Activated CD8-positive, alpha-beta memory T cell treated with anti-CD3 and anti-CD28 coated beads for 1 hour (primary cell): ENCODE measurements around the gene SEPTIN8.

Source experiments
- DNase-seq, 2 donors: peaks; one replicate each; pipeline ENCODE4 v3.0.0-alpha.2; 2020; ENCODE audit warnings: low read depth in 1 of 2; ENCODE audit errors: extremely low read depth in 1 of 2

SEPTIN8 gene

GRCh38 chr5:132765311-132766019, 11.6 kb downstream of the SEPTIN8 start:
- DNase-seq, result no peak

DNA sequence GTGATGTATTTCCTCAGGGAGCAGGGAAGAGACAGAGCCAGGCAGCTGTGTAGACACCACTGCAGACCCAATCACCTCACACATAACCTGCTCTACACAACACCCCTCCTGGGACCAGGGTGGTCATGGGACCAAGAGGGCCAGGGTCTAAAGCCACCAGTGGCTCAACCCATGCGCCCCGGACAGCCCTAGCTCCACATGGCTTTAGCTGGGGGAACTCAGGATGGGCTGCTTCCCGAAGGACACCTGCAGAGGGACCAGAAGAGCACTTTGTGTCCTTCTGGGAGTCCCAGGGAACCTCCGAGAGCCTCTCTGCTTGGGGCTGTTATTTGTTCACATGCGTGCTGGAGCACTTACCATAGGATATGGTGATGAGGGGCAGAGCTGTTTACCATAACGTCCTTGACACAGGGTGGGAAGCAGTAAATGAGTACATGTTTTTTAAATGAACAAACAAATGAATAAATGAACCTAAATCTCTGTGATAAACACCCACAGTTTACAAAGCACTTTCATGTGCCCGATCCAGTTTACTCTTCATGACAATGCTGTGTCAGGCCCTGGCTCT, 12.3 kb downstream of the SEPTIN8 start:
- no peak for DNase-seq

GRCh38 chr5:132764051-132764450, 13.0 kb downstream of the SEPTIN8 start:
- no peak for DNase-seq

- DNase-seq, result no peak
Observed at GRCh38 chr5:132763181-132764036, 13.6 kb downstream of the SEPTIN8 start.

DNA sequence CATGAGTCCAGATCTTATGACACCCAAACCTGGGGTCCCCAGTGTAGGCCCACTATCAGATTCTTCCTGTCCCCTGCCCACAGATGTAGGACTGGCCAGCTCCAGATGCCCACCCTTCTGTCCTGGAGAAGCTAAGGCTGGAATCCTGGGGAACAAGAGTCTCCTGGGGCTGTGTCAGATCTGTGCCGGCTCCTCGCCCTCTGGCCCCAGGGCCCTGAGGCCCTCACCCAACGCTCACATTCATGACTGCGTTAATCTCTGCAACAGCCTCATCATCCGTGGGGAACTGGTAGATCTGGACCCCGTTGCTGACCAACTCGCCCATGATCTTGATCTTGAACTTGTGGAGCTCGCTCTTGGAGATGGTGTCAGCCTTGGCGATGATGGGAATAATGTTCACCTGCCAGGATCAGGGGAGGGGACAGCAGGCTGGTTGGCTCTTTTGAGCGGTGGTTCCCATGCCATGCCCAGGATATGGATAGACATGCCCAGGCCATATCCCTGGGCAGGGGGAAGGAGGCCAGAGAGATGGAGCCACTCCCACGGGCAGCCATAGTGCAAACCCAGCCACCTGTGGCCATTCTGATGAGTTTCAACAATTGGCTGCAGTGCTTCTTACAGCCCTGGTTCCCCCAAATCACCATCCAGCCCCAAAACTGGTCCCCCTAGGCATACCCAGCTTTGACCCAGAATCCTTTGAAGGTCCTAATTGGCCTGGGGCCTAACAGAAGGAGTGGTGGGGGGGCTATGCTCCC, 14.6 kb downstream of the SEPTIN8 start:
- DNase-seq, result no peak

- no peak for DNase-seq
Observed at GRCh38 chr5:132761321-132762240, 15.5 kb downstream of the SEPTIN8 start.

- DNase-seq, result no peak
Observed at GRCh38 chr5:132760601-132761317, 16.3 kb downstream of the SEPTIN8 start.

GRCh38 chr5:132760049-132760420, 17.0 kb downstream of the SEPTIN8 start:
- no peak for DNase-seq

GRCh38 chr5:132759114-132760048, 17.7 kb downstream of the SEPTIN8 start:
- no peak for DNase-seq

DNA sequence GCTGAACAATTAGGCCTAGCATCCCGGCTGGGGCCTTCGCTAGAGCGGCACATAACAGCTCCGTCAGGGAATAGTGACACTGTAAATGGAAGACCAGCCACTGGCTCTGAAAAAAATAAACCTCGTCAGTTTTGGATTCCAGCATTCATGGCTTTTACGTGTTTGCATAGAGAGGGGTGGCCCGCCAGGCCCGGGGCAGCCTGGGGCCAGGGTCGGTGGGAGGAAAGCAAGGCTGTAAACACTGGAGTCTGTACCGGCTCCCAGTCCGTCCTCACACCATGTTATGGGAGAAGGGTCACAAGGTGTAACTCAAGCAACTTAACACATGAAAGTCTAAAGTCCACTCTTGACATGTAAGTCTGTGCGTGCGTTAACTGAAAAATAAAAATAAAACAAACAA, 18.6 kb downstream of the SEPTIN8 start:
- DNase-seq, result no peak

DNA sequence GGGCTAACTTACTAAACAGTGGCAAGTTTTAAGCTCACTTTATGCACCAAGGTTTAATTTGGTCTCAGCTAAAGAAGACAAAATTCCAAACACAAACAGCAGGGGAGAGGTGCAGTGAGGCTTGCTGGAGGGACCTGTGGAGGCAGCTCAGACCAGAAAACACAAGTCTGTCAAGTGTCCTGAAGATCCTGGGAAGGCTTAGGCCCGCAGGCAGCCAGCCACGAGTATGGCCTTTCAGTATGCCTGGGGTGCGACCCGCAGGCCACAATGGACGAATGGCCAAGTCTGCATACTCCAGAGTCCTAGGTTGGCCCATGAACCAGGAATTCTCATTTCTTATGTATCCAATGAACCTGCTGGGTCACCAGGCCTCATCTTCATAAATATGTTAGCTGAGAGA, 20.5 kb downstream of the SEPTIN8 start:
- DNase-seq, result no peak

DNA sequence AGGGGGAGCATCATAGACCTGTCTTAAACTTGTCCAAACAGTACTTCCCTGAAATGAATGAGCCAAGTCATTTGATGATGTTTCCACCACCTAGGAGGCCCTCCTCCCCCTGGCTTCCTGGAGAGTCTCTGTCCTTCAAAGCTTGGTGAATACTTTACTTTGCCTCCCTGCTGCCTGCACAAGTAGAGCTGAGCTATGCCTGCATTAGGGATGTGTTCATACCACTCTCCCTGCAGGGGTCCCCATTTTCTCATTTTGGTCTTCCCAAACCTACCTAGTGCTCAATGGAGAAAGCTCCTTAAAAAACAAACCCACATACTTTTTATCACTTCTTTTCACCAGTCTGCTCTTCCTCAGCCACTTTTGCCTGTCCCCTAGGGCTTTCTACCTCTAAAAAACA, 22.1 kb downstream of the SEPTIN8 start:
- no peak for DNase-seq

DNA sequence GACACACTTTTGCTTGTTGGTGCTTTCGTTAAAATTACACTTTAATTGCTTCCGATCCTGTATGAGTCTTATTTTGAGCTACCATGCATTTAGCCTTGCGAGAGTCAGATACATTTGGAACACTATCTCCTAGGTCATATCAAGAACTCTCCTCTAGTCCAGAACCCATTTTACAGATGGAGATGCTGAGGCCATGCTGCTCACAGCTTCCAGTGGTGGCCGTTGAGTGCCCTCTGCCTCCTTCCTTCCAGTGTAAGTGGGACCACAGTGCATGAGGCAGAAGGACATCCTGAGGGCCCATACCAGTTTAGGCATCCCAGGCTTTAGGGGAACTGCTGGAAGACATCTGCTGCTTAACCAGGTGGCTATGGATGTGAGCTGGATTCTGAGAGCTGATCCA, 22.9 kb downstream of the SEPTIN8 start:
- DNase-seq, result no peak

DNA sequence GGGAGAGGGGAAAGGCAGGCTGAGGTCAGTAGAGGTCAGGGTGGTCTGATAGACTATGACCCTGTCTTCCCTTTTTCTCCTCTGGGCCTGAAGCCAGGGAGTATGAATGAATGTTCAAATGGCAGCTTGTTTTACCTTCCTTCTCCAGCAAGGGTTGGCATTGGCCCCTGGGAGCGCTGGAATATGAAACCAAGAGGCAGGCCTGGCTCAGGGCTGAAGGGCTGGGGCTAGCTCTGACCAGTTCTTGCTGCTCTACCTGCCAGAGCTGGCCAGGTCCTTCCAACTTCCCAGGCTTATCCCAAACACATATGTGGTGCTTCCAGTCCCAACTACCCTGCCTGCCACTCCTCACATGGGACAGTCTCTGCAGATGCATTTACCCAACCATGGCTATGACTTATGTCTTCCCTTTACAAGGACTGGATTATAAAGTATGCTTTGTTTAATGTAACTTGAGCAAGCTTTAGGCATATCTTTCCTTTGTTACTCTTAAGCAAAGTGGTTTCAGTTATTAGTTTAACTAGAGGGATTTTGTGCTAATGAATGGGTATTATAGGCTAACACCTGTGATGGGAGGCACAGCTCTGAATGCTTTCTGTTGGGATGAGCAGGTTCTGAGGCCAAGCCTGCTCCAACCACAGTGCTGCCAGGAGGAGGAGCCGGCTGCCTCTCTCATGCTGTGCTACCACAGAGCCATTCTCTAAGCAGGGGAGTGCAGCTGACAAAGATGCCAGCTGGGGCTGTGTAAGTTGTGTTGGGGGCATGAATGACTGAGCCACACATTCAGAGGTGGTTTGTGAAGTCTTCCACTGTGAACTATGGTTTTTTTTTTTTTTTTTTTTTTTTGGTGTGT, 23.7 kb downstream of the SEPTIN8 start:
- DNase-seq, result no peak

DNA sequence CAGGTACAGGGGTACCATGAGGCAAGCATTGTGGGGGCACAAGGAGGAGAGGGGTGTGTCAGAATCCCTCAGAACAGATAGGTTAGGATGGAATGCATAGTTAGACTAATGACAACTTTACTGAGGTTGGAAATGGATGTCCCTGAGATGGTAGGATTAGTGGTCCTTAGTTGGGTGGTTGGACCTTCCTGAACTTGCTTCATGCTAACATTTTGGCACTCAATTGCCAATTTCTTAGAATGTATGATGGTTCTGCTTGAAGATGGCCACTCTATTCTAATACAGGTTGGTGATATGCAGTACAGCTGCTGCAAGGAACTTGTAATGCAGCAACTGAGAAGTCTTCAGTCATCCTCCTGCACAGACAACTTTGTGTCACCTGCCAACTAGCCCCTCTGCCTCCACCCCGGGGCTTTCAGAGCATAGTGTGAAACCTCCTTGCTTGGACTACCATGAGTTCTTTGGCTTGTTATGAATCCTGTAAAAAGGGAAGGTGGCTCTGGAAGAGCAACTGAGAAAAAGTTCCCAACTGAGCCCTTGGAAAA, 24.4 kb downstream of the SEPTIN8 start:
- no peak for DNase-seq

- no peak for DNase-seq
Observed at GRCh38 chr5:132751971-132752580, 25.0 kb downstream of the SEPTIN8 start.

- no peak for DNase-seq
Observed at GRCh38 chr5:132751444-132751843, 25.6 kb downstream of the SEPTIN8 start.
